ENCODE measurements around the gene AP4M1. TPM values are rescaled to one million over a fixed set of nuclear protein-coding genes. Genes with fewer than 3 reads are reported as not detected.

Gene AP4M1
- total RNA-seq, 2 donors from 2014 or later, result 26.3 to 31.5 TPM

GRCh38 chr7:100147278-100147677, 45.8 kb downstream of the AP4M1 start:
- Mint-ChIP-seq H3K27me3 (ENCODE audit: insufficient read depth) (no peaks in the 10 kb centered on the region), H3K36me3 (ENCODE audit: low read depth) (peaks cover 17% of the 10 kb centered on the region), H3K27ac (no peak overlapping the region), H3K4me1 (peaks cover 12% of the 10 kb centered on the region), H3K9me3 (peaks cover 16% of the 10 kb centered on the region), H3K4me3 (no peak overlapping the region)
- Histone ChIP-seq H3K36me3 (ENCODE audit: control insufficient read depth, insufficient read depth, low read length) (peaks cover 4% of the 10 kb centered on the region), H3K9ac (ENCODE audit: extremely low read depth, low read length, poor library complexity, severe bottlenecking) (no peak overlapping the region), H3K4me3 (ENCODE audit: low read length) (no peak overlapping the region), H3K4me1 (ENCODE audit: control insufficient read depth, insufficient read depth, low read length) (peaks cover 3% of the 10 kb centered on the region), H3K27ac (ENCODE audit: low read depth, low read length) (no peak overlapping the region), H3K27me3 (ENCODE audit: control insufficient read depth, insufficient read depth, low read length, poor library complexity, severe bottlenecking) (no peaks in the 10 kb centered on the region), H3K9me3 (ENCODE audit: control insufficient read depth, low read length) (no peaks in the 10 kb centered on the region)
- no peak for TF ChIP-seq CTCF (conservative IDR thresholded peaks at IDR 0.05)
- no peak for DNase-seq
- 97 to 100% methylated on average over 2 of the region's 2 CpGs for WGBS, 2 experiments (ENCODE audit: insufficient coverage in 1 of 2, insufficient read length in 1 of 2)

- peaks cover 16% of the 10 kb centered on the region for H3K4me1 Mint-ChIP-seq
- H3K9ac ChIP-seq (ENCODE audit: extremely low read depth, low read length, poor library complexity, severe bottlenecking), result no peak overlapping the region
- no peaks in the 10 kb centered on the region for H3K27me3 Mint-ChIP-seq (ENCODE audit: insufficient read depth)
- peak overlapping the region; percentile 97 for H3K27ac Mint-ChIP-seq
- DNase-seq, result no peak
- peak overlapping the region; percentile 97 for H3K4me3 ChIP-seq (ENCODE audit: low read length)
- 75 to 93% methylated on average over 9 to 14 of the region's 14 CpGs for WGBS, 2 experiments (ENCODE audit: insufficient coverage in 1 of 2, insufficient read length in 1 of 2)
- H3K4me1 ChIP-seq (ENCODE audit: control insufficient read depth, insufficient read depth, low read length), result peaks cover 3% of the 10 kb centered on the region
- H3K9me3 ChIP-seq (ENCODE audit: control insufficient read depth, low read length), result no peaks in the 10 kb centered on the region
- peaks cover 13% of the 10 kb centered on the region for H3K36me3 ChIP-seq (ENCODE audit: control insufficient read depth, insufficient read depth, low read length)
- H3K27me3 ChIP-seq (ENCODE audit: control insufficient read depth, insufficient read depth, low read length, poor library complexity, severe bottlenecking), result no peaks in the 10 kb centered on the region
- H3K9me3 Mint-ChIP-seq, result peaks cover 16% of the 10 kb centered on the region
- peak overlapping the region; percentile 16 for H3K27ac ChIP-seq (ENCODE audit: low read depth, low read length)
- TF ChIP-seq CTCF (conservative IDR thresholded peaks at IDR 0.05), result no peak
- peak overlapping the region; percentile 99 for H3K4me3 Mint-ChIP-seq
- peaks cover 24% of the 10 kb centered on the region for H3K36me3 Mint-ChIP-seq (ENCODE audit: low read depth)
Observed at GRCh38 chr7:100148225-100148558, 46.7 kb downstream of the AP4M1 start.

DNA sequence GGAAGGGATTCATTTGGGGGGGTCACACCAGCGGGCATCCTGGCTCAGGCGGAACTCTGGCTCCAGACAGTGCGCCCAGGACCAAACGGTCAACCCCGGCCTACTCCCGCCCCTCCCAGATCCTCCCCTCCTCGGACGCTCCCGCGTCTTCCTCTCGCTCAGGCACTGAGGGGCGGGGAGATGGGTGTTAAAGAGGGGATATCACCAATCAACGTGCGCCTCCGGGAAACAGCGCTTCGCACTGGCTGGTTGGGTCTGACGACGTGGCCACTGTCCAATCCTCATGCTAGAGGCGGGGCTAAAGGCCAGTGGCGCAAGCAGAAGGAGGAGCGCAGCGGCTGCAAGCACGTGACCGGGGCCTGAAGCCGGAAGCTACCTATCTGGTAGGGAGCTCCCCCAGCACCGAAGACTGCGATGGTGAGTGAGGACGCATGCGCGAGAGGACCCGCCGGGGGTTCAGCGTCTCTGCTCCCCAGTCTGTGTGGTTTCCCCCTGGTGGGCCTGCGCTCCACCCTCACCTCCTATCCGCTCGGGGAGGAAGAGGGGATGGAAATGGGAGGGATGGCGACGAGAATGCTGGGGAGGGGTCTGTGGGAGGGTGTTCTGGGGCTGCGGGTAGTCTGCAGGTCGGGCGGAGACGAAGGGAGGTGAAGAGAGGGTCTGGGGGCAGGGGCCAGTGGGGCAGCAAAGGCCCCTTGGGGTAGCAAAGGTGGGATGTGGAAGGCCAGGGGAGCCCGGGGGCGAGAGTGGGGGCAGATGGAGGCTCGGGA, 47.3 kb downstream of the AP4M1 start, which contains the start of gene LAMTOR4:
LAMTOR4 (plus strand) TSS at position 360 of the 770 bp plus-strand sequence; CDS start at position 415, 55 bp downstream.
- H3K4me3 Mint-ChIP-seq, result peak within 1 kb of the TSS; percentile 99
- H3K36me3 Mint-ChIP-seq (ENCODE audit: low read depth), result peaks cover 28% of the 10 kb centered on the region
- Histone ChIP-seq H3K4me3 (ENCODE audit: low read length) (peak within 1 kb of the TSS; percentile 97), H3K4me1 (ENCODE audit: control insufficient read depth, insufficient read depth, low read length) (peaks cover 8% of the 10 kb centered on the region), H3K27me3 (ENCODE audit: control insufficient read depth, insufficient read depth, low read length, poor library complexity, severe bottlenecking) (no peaks in the 10 kb centered on the region), H3K9me3 (ENCODE audit: control insufficient read depth, low read length) (no peaks in the 10 kb centered on the region), H3K36me3 (ENCODE audit: control insufficient read depth, insufficient read depth, low read length) (peaks cover 18% of the 10 kb centered on the region), H3K9ac (ENCODE audit: extremely low read depth, low read length, poor library complexity, severe bottlenecking) (peak within 1 kb of the TSS; percentile 56), H3K27ac (ENCODE audit: low read depth, low read length) (peak within 1 kb of the TSS; percentile 16)
- peak; percentile 99 for DNase-seq
- peaks cover 19% of the 10 kb centered on the region for H3K4me1 Mint-ChIP-seq
- no peaks in the 10 kb centered on the region for H3K27me3 Mint-ChIP-seq (ENCODE audit: insufficient read depth)
- H3K27ac Mint-ChIP-seq, result peak within 1 kb of the TSS; percentile 97
- TF ChIP-seq CTCF (conservative IDR thresholded peaks at IDR 0.05), result peak; percentile 21
- peaks cover 16% of the 10 kb centered on the region for H3K9me3 Mint-ChIP-seq
- WGBS, 2 experiments (ENCODE audit: insufficient coverage in 1 of 2, insufficient read length in 1 of 2), result 0 to 1% methylated on average over 17 to 44 of the region's 46 CpGs
